A673 (cell line): ENCODE measurements around the gene ZNF534.

Experiments
- EZH2 ChIP-seq: fragments of 200-600 bp; sonication (generic); IDR thresholded peaks from 2 replicates; pipeline ENCODE4 v1.6.1; 2017; ENCODE audit warnings: borderline replicate concordance, low read depth, mild to moderate bottlenecking, mixed read lengths, antibody characterized with exemption, low read length; ENCODE audit not compliant: poor library complexity, severe bottlenecking
- TF ChIP-seq, protein P1 (sequence below): fragments of 300-800, 200-600 bp; sonication (generic); conservative IDR thresholded peaks from 2 replicates; pipeline ENCODE4 v1.5.1; 2017; ENCODE audit warnings: low read depth, mild to moderate bottlenecking, antibody characterized with exemption, low read length, moderate library complexity, mixed read lengths

DNA sequence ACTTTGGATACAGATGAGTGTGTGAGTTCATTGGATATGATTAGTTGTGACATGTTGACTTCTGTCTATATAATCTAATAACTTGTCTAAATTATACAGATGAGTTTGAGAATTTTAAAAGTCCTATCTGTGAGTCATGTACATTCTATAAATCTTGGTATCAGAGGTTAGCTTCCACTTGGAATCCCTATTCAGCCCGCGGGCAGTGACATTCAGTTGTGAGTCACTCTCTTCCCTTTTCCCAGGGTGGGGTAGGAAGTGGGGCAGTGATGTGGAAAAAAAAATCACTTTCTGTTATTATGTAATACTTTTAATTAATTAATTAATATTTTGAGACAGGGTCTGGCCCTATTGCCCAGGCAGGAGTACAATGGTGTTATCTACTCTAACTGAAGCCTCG lies 65.6 kb downstream of the ZNF534 start:
- TF ChIP-seq EZH2: no peak
- TF ChIP-seq, protein P1, sequence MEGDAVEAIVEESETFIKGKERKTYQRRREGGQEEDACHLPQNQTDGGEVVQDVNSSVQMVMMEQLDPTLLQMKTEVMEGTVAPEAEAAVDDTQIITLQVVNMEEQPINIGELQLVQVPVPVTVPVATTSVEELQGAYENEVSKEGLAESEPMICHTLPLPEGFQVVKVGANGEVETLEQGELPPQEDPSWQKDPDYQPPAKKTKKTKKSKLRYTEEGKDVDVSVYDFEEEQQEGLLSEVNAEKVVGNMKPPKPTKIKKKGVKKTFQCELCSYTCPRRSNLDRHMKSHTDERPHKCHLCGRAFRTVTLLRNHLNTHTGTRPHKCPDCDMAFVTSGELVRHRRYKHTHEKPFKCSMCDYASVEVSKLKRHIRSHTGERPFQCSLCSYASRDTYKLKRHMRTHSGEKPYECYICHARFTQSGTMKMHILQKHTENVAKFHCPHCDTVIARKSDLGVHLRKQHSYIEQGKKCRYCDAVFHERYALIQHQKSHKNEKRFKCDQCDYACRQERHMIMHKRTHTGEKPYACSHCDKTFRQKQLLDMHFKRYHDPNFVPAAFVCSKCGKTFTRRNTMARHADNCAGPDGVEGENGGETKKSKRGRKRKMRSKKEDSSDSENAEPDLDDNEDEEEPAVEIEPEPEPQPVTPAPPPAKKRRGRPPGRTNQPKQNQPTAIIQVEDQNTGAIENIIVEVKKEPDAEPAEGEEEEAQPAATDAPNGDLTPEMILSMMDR: no peak
